HG03354 (cell line): ENCODE data around the gene ARAP3.
"Not testable (repeated sequence)": the region's sequence is repeated elsewhere in the genome, so short reads cannot be mapped to it uniquely, and the experiment has no call there.

Source experiments
- ATAC-seq: cut with Tn5 transposase; IDR thresholded peaks from one replicate; pipeline ENCODE4 v1.9.1; 2021; ENCODE audit warnings: mild to moderate bottlenecking; ENCODE audit not compliant: unreplicated experiment, poor library complexity, severe bottlenecking

The ARAP3 gene

DNA sequence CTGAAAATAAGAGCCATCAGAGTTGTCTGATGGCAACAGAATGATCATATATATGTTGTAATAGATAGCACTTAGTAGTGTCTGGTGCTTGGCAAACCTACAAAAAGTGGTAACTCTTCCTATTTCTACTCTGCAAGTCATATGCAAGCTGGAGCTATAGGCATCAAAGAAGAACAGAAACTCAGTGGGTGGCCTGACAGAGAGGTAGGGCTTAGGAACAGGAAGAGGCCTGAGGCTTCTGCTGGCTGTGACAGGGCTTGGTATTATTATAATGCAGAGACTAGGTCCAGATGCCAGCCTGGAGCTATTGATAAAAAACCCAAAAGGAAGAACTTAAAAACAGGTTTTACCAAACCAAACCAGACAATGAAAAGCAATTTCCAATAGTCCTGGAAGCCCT, 58.8 kb downstream of the ARAP3 start:
- no peak for ATAC-seq

DNA sequence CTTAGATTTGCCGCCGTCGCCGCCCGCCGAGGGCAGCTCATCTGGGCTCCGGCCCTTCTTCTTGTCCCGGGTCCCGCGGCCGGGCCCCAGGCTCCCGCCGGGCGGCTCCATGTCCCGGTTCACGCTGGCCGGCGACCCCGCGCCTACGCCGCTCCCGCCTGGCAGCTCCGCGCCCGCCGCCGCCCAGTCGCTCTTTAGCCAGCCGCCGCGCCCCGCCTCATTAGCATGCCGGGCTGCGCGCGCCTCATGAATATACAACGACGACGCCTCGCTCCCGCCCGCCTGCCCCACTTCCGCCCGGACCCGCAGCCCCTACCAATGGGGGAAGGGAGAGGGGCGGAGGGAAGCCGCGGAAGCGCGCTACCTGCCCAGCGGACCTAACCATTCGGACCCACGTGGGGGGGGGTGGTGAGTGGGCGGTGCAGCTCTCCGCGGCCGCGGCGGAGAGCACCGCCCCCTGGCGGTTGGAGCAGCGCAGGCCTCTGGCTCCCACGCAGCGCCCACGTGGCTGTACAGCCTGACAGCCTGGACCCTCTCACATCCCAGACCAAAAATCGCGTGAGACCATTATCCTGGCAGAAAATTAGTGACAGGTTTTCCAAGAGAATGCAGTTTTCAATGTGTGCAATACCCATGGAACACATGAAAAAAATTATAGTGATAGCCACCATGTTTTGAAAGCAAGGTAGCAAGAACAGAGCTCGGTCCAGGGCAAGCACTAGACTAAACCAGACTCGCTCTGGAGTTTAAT, 63.1 kb downstream of the ARAP3 start, which contains the start of gene DIAPH1:
DIAPH1 (minus strand) TSS at position 197 of the 751 bp plus-strand sequence; CDS start at position 111, 86 bp downstream.
- ATAC-seq: peak; percentile 86

DNA sequence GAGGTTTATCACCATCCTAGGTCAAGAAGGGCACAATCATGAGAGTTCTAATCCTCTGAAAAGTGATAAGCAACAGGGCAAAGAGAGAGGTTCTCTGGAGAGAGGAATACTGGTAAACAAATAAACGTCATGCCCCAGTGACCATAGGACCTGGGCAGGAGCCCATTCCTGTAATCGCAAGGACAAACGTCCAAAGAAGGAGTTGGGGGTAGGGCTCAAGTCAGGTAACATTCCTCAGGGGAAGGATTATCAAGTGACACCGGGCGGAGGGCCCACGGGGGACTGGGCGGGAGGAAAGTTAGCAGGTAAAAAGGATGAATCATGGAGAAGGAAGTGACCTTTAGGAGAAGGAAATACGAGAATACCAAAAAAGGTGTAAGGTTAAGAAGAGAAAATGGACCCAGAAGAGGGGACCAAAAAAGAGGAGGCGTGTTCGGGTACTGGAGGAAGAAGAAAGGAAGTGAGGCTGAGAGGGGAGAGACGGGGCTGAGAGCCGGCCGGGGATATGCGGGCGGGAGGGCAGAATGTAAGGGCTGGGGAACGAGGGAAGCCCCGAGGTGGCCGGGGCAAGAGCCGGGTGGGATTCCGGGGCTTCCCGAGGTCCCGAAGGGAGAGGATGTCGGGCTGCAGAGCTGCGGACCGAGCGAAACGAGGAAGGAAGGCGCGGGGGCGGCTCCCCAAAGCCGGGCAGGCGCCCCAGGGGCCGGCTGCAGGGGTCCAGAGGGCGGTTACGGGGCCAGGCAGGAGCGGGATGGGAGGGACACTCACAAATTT, 63.8 kb downstream of the ARAP3 start:
- peak; percentile 54 for ATAC-seq

DNA sequence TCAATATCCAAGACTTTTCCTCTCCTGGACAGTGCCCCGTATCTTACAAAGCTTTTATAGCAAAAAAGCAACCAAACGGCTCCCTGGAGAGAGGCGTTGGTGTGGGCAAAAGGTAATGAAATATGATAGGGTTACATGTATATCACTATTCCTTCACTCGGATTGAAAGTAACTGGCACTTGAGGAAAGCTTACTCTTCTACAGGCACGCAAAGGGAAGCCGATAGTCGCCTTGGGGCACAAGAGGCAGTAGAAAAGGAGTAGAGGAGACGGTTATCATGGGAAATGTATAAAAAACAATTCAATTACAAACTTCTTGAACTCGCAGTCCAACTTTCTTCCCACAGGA, 64.4 kb downstream of the ARAP3 start:
- no peak for ATAC-seq

DNA sequence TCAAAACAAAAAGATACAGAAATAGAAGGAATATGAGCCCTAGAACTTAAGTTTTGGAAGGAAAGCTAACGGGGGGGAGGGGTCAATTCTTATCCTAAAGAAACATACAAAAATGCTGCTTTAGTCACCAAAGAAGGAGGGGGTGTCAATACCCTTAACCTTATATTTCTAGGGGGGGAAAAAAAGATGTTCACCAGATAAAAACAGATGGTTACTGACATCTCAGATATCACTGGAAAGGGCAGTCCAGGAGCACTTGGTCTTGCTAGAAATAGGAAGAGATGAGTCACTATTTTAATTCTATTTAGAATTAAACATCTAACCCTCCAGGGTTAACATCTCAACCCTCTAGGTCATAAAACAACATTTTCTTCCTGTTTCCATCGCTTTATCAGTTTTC, 64.9 kb downstream of the ARAP3 start:
- no peak for ATAC-seq

DNA sequence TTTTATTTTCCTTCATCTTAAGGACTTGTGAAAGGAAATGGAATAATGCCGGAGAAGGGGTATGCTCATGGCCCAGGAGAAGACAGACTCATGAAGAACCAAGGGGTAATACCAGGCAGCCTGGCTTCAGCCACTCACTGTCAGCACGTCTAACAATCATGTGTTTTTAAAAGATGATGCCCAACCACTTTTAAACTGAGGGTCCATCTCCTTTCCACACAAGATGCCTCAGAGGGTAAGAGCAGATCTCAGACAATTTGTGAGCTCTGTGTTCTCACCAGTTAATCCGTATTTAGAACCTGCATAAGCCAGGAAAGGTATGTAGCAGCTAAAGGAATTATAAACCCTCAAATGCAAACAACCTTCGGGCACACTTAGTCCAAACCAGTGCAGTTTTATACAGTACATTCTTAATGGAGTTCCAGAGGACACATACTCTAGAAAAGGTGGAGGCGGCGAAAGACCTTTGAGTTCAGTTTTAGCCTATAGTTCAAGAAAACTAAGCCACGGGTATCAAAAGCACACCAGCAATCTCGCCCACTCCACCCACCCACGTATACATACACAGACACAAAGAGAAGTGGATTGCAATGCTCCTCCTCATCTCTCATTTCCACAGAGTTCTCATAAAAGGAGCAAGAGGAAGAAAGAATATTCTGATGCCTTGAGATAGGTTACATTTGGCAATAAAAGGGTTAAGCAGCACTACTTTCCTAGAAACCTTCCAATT, 65.9 kb downstream of the ARAP3 start:
- no peak for ATAC-seq

DNA sequence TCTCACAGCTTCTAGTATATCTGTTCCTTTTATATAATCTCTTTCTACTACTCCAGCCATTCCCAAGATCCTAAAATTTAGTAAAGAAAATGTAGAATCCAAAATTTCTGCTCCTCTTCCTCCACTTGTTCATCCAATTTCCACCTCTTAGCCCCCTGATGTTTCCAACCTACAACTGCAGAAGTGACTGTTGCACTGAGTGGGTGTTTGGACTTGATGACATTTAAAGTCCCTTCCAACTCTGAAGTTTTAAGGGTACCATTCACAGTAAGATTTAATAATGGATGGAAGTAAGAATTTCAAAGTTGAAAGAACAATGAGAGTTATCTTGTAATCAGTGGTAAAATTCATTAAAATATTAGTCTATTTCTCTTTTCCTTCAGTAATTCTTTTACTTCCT, 68.7 kb downstream of the ARAP3 start:
- ATAC-seq: no peak

DNA sequence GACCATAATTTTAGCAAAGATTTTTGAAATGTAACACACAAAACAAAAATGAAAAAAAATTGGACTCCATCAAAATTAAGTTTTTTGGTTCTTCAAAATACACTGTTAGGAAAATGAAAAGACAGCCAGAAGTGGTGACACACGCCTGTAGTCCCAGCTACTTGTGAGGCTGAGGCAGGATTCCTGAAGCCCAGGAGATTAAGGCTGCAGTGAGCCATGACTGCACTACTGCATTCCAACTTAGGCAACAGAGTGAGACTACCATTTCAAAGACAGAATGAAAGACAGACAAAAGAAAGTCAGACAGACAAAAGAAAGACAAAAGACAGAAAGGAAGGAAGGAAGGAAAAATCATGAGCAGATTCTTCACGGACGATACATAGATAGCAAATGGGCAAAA, 70.7 kb downstream of the ARAP3 start:
- ATAC-seq: no peak

DNA sequence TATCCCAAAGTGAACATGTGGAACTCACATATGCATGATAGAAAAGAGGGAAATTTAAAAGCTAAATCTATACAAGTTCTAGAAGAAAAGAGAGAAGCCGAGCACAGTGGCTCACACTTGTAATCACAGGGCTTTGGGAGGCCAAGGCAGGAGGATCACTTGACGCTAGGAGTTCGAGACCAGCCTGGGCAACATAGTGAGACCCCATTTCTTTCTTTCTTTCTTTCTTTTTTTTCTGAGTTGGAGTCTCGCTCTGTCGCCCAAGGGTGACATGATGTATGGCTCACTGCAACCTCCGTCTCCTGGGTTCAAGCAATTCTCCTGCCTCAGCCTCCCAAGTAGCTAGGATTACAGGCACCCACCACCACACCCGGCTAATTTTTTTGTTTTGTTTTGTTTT, 72.1 kb downstream of the ARAP3 start:
- ATAC-seq: not testable (repeated sequence)

DNA sequence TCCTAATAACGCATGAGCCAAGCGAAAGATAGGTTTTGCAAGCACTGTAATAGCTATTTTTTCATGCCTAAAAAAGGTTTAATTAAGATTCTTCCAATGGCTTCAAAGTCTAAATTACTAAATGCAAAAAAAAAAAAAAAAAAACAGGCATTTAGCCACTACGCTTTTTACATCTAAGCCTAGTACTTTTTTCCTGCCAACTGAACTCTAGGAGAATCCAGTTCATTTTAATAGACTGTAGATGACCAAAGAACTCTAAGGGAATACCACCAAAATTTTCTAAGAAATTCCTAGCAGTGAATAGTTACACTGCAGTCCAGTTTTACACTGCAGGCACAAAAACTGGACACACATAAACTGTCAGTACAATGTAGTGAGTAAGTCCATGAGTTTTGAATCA, 73.0 kb downstream of the ARAP3 start:
- ATAC-seq: no peak

DNA sequence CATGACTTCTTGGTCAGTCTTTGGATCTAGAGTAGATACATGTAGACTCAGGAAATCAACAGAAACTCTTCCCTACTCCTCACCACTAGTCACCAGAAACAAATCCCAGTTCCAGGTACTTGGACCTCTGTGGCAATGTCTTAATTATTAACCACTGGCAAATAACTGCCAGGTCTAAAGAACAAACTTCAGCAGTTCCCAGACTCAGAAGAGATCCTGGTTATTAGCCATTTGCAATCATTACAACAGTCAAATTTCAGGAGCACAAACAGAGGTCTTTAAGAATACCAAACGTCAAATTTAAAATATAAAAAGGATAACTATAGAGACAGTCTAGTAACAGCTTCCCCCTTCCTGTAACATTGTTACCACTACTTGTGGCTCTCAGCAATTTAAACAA, 73.5 kb downstream of the ARAP3 start:
- ATAC-seq: no peak

DNA sequence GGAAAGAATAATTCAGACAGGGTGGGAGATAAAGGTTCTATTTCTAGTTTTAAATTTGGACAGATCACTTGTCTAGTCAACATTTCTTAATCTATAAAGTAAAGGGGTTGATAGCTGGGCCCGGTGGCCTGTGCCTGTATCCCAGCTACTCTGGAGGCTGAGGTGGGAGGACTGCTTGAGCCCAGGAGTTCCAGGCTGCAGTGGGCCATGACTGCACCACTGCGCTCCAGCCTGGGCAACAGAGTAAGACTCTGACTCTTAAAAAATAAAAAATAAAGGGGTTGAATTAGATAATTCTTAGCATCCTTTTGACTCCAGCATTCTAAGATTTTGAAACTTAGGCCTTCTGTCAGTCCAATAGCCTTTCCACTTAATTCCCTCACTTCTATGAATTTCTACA, 74.0 kb downstream of the ARAP3 start:
- ATAC-seq: no peak

DNA sequence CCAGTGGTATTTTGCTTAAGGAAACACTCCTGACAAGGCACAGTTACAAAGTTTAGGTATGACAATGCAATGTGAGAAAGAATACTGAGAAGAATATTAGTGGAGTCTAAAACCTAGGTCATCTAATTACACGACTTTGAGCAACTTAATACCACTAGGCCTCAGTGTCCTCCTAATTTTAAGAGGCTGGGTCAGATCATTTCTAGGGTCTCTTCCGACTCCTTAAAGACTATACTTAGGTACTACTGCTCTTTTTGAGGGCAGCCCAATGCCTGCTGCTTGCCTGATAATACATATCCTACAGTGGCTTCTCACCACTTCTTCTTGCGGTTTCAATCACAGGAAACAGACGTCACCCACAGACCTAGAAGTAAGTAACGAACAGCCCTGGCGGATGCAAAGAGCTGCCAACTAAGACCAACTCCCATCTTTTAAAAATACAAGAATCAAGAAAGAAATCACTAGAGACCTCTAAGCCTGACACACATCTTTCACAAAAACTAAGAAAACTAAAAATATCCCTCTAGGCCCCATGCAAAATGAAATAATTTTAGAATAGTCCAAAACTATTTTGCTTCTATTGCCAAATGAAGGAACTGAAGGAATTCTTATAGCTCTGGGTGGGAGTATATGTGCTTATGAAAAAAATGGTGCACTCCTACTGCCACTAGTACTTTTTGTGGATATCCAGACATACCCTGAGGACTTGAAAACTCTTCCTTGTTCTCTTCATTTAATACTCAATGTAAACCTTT, 76.3 kb downstream of the ARAP3 start:
- ATAC-seq: peak; percentile 98

DNA sequence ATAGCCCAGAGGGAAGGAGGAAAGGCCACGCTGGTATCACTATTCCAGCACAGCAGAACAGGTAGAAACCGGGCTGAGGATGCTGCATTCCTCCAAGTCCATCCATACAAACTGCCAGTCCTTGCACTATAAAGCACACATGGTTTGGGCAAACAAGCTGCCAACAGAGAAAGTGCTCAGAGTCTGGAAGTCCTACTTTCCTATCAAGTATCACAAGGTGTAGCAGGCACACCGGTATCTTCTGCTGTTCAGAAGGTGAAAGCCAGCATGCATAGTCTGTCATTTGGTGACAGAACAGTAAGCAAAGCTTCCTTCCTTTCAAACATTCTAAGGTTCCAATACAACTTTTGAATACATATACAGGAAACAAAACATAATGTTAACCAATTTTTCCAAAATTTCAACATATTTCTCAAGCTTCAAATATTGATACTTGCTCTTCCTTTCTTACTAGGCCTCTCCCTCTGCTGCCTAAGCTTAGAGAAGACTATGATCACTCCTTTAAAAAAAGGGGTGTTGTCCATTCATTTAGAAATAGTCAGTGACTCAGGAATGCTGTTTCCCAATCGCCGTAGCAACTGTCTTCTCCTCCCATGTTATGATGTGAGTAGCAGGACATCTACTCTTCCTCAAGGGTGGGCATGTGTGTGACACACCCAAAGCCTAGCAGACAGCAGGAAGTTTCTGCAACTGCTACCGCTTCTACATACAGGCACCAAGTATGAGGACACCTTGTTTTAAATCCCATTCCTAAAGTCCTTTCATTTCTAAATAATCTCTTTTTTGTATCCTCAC, 77.9 kb downstream of the ARAP3 start:
- ATAC-seq: no peak
